IMR-90 (cell line): ENCODE measurements around the gene SPDYC. TPM values are rescaled to one million over a fixed set of nuclear protein-coding genes. Genes with fewer than 3 reads are reported as not detected.

Experiments used
- ATAC-seq: fragments of 200-7000 bp; cut with Tn5 transposase; 2 replicates; pipeline ENCODE4 v1.9.1; 2020; ENCODE audit warnings: low read depth, mild to moderate bottlenecking, moderate library complexity
- BruUV-seq: library from RNA; stranded (reverse); fragments of 400-500 nt; replicated peaks from 2 replicates; lab custom pipeline; 2021; lab: Mats Ljungman, UMichigan
- CTCF ChIA-PET: fragments of 300-600 bp; formaldehyde crosslinking; extraction: SDS; loops from one replicate; lab custom pipeline; 2021; ENCODE audit warnings: antibody characterized with exemption; lab: Yijun Ruan, JAX
- POLR2A ChIA-PET: fragments of 300-600 bp; sonication (Branson Sonifier 250); formaldehyde crosslinking; loops from one replicate; lab custom pipeline; 2022; ENCODE audit warnings: antibody characterized with exemption; ENCODE audit not compliant: unreplicated experiment; lab: Charles Lee
- DNase-seq: peaks from one replicate; pipeline ENCODE4 v3.0.0; 2013
- H2AFZ ChIP-seq: replicated peaks from 2 replicates; pipeline ENCODE3; 2013; ENCODE audit warnings: low read length, mild to moderate bottlenecking; ENCODE audit not compliant: poor library complexity
- H2AK5ac ChIP-seq: 2 replicates; pipeline ENCODE4 v1.6.1; 2013; ENCODE audit warnings: low read depth, low read length, inconsistent platforms
- H2AK9ac ChIP-seq: replicated peaks from 2 replicates; pipeline ENCODE3; 2013; ENCODE audit warnings: mild to moderate bottlenecking, low read depth, low read length, moderate library complexity; ENCODE audit not compliant: poor library complexity
- H2BK120ac ChIP-seq: 2 replicates; pipeline ENCODE4 v1.6.1; 2013; ENCODE audit warnings: low read depth, low read length, inconsistent platforms
- H2BK15ac ChIP-seq: 3 replicates; pipeline ENCODE4 v1.6.1; 2013; ENCODE audit warnings: low read depth, low read length, inconsistent platforms
- H2BK20ac ChIP-seq: 2 replicates; pipeline ENCODE4 v1.6.1; 2013; ENCODE audit warnings: low read depth, mild to moderate bottlenecking, inconsistent platforms, low read length, moderate library complexity
- H2BK5ac ChIP-seq: 2 replicates; pipeline ENCODE4 v1.6.1; 2013; ENCODE audit warnings: mild to moderate bottlenecking, low read depth, low read length, inconsistent platforms; ENCODE audit not compliant: poor library complexity, severe bottlenecking
- H3K14ac ChIP-seq: replicated peaks from 2 replicates; pipeline ENCODE4 v1.6.1; 2013; ENCODE audit warnings: low read depth, low read length, inconsistent platforms
- H3K18ac ChIP-seq: 2 replicates; pipeline ENCODE4 v1.6.1; 2013; ENCODE audit warnings: low read depth, low read length, control low read depth
- H3K23ac ChIP-seq: 2 replicates; pipeline ENCODE4 v1.6.1; 2013; ENCODE audit warnings: low read depth, low read length, inconsistent platforms
- H3K27ac ChIP-seq: 2 replicates; pipeline ENCODE4 v1.5.1; 2013; ENCODE audit warnings: mild to moderate bottlenecking, control low read depth, low read length; ENCODE audit not compliant: insufficient read depth
- H3K27me3 ChIP-seq: 2 replicates; pipeline ENCODE4 v1.6.1; 2013; ENCODE audit warnings: low read length; ENCODE audit not compliant: control insufficient read depth, insufficient read depth
- H3K36me3 ChIP-seq: 2 replicates; pipeline ENCODE4 v1.6.1; 2013; ENCODE audit warnings: low read length, mixed read lengths; ENCODE audit not compliant: control insufficient read depth, insufficient read depth
- H3K4ac ChIP-seq: 2 replicates; pipeline ENCODE4 v1.6.1; 2013; ENCODE audit warnings: low read depth, low read length, inconsistent platforms
- H3K4me1 ChIP-seq: 2 replicates; pipeline ENCODE4 v1.6.1; 2013; ENCODE audit warnings: low read length, mixed read lengths; ENCODE audit not compliant: control insufficient read depth, insufficient read depth
- H3K4me2 ChIP-seq: 2 replicates; pipeline ENCODE4 v1.6.1; 2013; ENCODE audit warnings: low read depth, mild to moderate bottlenecking, control low read depth, low read length, moderate library complexity
- H3K4me3 ChIP-seq: 2 replicates; pipeline ENCODE4 v1.5.1; 2013; ENCODE audit warnings: low read depth, mild to moderate bottlenecking, control low read depth, low read length, moderate library complexity; ENCODE audit not compliant: insufficient read depth
- H3K56ac ChIP-seq: 2 replicates; pipeline ENCODE4 v1.6.1; 2013; ENCODE audit warnings: low read length, inconsistent platforms; ENCODE audit not compliant: insufficient read depth; ENCODE audit errors: extremely low read depth
- H3K79me1 ChIP-seq, 2 experiments: 2 replicates each; pipeline ENCODE4 v1.6.1; 2013; ENCODE audit warnings: low read length in 2 of 2, inconsistent platforms in 1 of 2, low read depth in 1 of 2
- H3K9ac ChIP-seq: 2 replicates; pipeline ENCODE4 v1.6.1; 2013; ENCODE audit warnings: low read depth, low read length, control low read depth
- H3K9me1 ChIP-seq: 2 replicates; pipeline ENCODE4 v1.6.1; 2013; ENCODE audit warnings: low read length, inconsistent platforms; ENCODE audit not compliant: insufficient read depth
- H3K9me3 ChIP-seq: 2 replicates; pipeline ENCODE4 v1.6.1; 2013; ENCODE audit warnings: low read length; ENCODE audit not compliant: control insufficient read depth, insufficient read depth
- H4K20me1 ChIP-seq: 2 replicates; pipeline ENCODE4 v1.6.1; 2013; ENCODE audit warnings: low read length, inconsistent platforms; ENCODE audit not compliant: insufficient read depth
- H4K5ac ChIP-seq: 2 replicates; pipeline ENCODE4 v1.6.1; 2013; ENCODE audit warnings: mild to moderate bottlenecking, low read depth, low read length, control low read depth
- H4K8ac ChIP-seq, 2 experiments: 2 replicates each; pipeline ENCODE4 v1.6.1; 2013; ENCODE audit warnings: low read depth in 2 of 2, low read length in 2 of 2, control low read depth in 1 of 2, inconsistent platforms in 1 of 2
- H4K91ac ChIP-seq: 2 replicates; pipeline ENCODE4 v1.6.1; 2013; ENCODE audit warnings: low read depth, low read length, inconsistent platforms; ENCODE audit not compliant: insufficient read depth
- BHLHE40 ChIP-seq: fragments of 150-350 bp; IDR thresholded peaks from 2 replicates; pipeline ENCODE4 v1.6.1; 2016; ENCODE audit warnings: mild to moderate bottlenecking, low read depth, low read length
- CEBPB ChIP-seq: IDR thresholded peaks from 2 replicates; pipeline ENCODE4 v1.6.1; 2012; ENCODE audit warnings: low read depth, low read length, improper control_type of control experiment
- CHD1 ChIP-seq: IDR thresholded peaks from 2 replicates; pipeline ENCODE4 v1.6.1; 2012; ENCODE audit warnings: low read depth, low read length, improper control_type of control experiment
- FOS ChIP-seq: fragments of 150-350 bp; IDR thresholded peaks from 2 replicates; pipeline ENCODE4 v1.6.1; 2016; ENCODE audit warnings: low read depth, low read length
- MAZ ChIP-seq: IDR thresholded peaks from 2 replicates; pipeline ENCODE4 v1.6.1; 2012; ENCODE audit warnings: low read depth, mild to moderate bottlenecking, low read length, improper control_type of control experiment, moderate library complexity, borderline replicate concordance
- MXI1 ChIP-seq: IDR thresholded peaks from 2 replicates; pipeline ENCODE4 v1.6.1; 2012; ENCODE audit warnings: low read depth, mild to moderate bottlenecking, low read length, moderate library complexity, borderline replicate concordance
- NFE2L2 ChIP-seq: fragments of 150-350 bp; IDR thresholded peaks from 2 replicates; pipeline ENCODE4 v1.6.1; 2016; ENCODE audit warnings: low read depth, mild to moderate bottlenecking, low read length
- POLR2A ChIP-seq: IDR thresholded peaks from 2 replicates; pipeline ENCODE4 v1.6.1; 2012; ENCODE audit warnings: mild to moderate bottlenecking, low read depth, low read length
- RAD21 ChIP-seq: IDR thresholded peaks from 2 replicates; pipeline ENCODE4 v1.6.1; 2012; ENCODE audit warnings: low read length, improper control_type of control experiment
- RCOR1 ChIP-seq: IDR thresholded peaks from 2 replicates; pipeline ENCODE4 v1.6.1; 2012; ENCODE audit warnings: mild to moderate bottlenecking, low read length, improper control_type of control experiment; ENCODE audit not compliant: insufficient replicate concordance
- SMC3 ChIP-seq: fragments of 150-350 bp; IDR thresholded peaks from 2 replicates; pipeline ENCODE4 v1.6.1; 2016; ENCODE audit warnings: low read depth, mild to moderate bottlenecking, antibody characterized with exemption, low read length, moderate library complexity
- whole genome bisulfite sequencing, 2 experiments: methylation state at CpG; one replicate each; pipeline versions ENCODE4 v1.1.5 to v1.1.7; 2013; ENCODE audit warnings: missing lambda C conversion rate in 2 of 2; ENCODE audit not compliant: insufficient read length in 1 of 2; ENCODE audit errors: extremely low coverage in 2 of 2; 5-methylcytosine and 5-hydroxymethylcytosine counted together
- dilution Hi-C: fragments of 300-500 bp; cut with HindIII; formaldehyde crosslinking; loops from one replicate; pipeline ENCODE4 v1.14.3; 2018; ENCODE audit warnings: low sequenced_read_pairs; ENCODE audit not compliant: unreplicated experiment
- in situ Hi-C: fragments of 300-500 bp; cut with MboI; formaldehyde crosslinking; loops from 3 replicates; pipeline ENCODE4 v1.14.3; 2019; ENCODE audit warnings: low sequenced_read_pairs, inconsistent platforms, mixed read lengths
- intact Hi-C: fragments of 100-400 bp; cut with micrococcal nuclease; formaldehyde crosslinking; loops from 2 replicates; pipeline ENCODE4 v1.10.0; 2022
- polyA plus RNA-seq, 3 experiments: library from polyadenylated mRNA; depleted of rRNA; stranded (reverse); fragments of >200 nt; gene quantifications; 2 replicates each; pipeline ENCODE4 v1.2.3, GENCODE V29; 2012; ENCODE audit warnings: low replicate concordance in 1 of 3
- total RNA-seq: library from RNA; depleted of rRNA; stranded (reverse); fragments of >200 nt; gene quantifications from 2 replicates; pipeline ENCODE4 v1.2.3, GENCODE V29; 2012
- TF ChIP-seq, protein P1 (sequence below): fragments of 150-350 bp; IDR thresholded peaks from 2 replicates; pipeline ENCODE4 v1.6.1; 2017; ENCODE audit warnings: mild to moderate bottlenecking, antibody characterized with exemption, low read length, low read depth
- TF ChIP-seq, protein P2 (sequence below): conservative IDR thresholded peaks from 2 replicates; pipeline ENCODE4 v1.5.1; 2012; ENCODE audit warnings: mild to moderate bottlenecking, low read depth, low read length, improper control_type of control experiment
- TF ChIP-seq, protein P3 (sequence below): fragments of 150-350 bp; IDR thresholded peaks from 2 replicates; pipeline ENCODE4 v1.6.1; 2016; ENCODE audit warnings: low read depth, mild to moderate bottlenecking, low read length, moderate library complexity, borderline replicate concordance

Gene SPDYC
- total and polyA plus RNA-seq, 2 of the 4 experiments (the other 2 are of a cell fraction): not detected

DNA sequence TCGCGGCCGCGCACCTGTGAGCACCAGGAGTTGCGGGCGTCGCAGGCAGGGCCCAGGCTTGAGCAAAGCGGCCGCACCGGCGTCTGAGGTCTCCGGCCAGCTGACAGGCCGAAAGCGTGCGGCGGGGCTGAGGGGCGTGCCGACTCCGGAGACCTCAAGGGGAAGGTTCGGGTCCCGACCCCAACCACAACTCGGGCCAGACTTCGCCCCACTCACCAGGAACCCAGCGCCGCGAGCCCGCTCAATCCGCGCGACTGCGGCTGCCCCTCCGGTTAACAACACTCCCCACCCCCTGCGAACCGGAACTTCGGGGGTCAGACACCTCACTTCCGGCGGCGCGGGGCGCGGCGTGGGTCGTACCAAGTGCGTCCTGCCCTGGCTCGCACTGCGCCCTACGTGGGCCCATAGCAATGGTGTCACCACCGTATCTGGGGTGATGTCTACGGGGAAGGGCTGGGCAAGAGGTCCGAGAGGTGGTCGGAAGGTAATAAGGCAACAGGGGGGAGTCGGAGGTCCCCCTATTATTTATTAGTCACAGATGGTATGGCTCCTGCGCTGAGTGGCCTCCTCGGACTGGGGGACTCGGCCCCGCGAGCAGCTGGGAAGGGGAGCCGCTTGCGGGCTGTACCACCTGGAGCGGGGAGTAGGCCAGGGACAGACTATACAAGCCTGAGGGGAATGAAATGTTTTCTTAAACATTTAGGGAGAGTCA is 35.6 kb upstream of the SPDYC start, which contains the start of gene SYVN1:
TSS of gene SYVN1 (minus strand) at position 280 of the 712 bp plus-strand sequence. CDS start 918 bp downstream, outside the sequence.
- peak within 1 kb of the TSS; percentile 98 for H3K18ac ChIP-seq
- WGBS, 2 experiments: 0% methylated on average over 11 of the region's 60 CpGs; no CpG with 5 or more reads in 1 of the 2 experiments
- peak within 1 kb of the TSS; percentile 99 for H3K27ac ChIP-seq
- peaks cover 28% of the 10 kb centered on the region for H4K20me1 ChIP-seq
- H2AK9ac ChIP-seq: peak within 1 kb of the TSS; percentile 98
- in situ Hi-C loops (no loop called here), intact Hi-C loops (no loop called here), dilution Hi-C loops (no loop called here)
- H3K56ac ChIP-seq: peak within 1 kb of the TSS; percentile 96
- DNase-seq (peak; percentile 85), ATAC-seq (peak; percentile 87)
- H3K23ac ChIP-seq: peak within 1 kb of the TSS; percentile 95
- peak within 1 kb of the TSS; percentile 93 for H3K4me2 ChIP-seq
- H3K14ac ChIP-seq: peak within 1 kb of the TSS; percentile 100
- peak within 1 kb of the TSS; percentile 99 for H2AFZ ChIP-seq
- peak within 1 kb of the TSS; percentile 100; the same call in 2 of the 3 replicates for H2BK15ac ChIP-seq
- peak within 1 kb of the TSS; percentile 98 to 99 for H4K8ac ChIP-seq
- H3K9ac ChIP-seq: peak within 1 kb of the TSS; percentile 99
- CTCF ChIA-PET: no interaction called here
- H3K9me3 ChIP-seq: no peaks in the 10 kb centered on the region
- H2BK120ac ChIP-seq: peak within 1 kb of the TSS; percentile 98
- peaks cover 6% of the 10 kb centered on the region; the same call in 1 of the 2 replicates for H3K4me1 ChIP-seq
- H3K4me3 ChIP-seq: peak within 1 kb of the TSS; percentile 63
- peak within 1 kb of the TSS; percentile 95 for H4K5ac ChIP-seq
- H3K27me3 ChIP-seq: no peaks in the 10 kb centered on the region
- no TSS peak for BruUV-seq
- peaks cover 21% of the 10 kb centered on the region for H3K9me1 ChIP-seq
- H3K79me1 ChIP-seq: peaks cover 18 to 43% of the 10 kb centered on the region in 2 experiments
- peaks cover 34% of the 10 kb centered on the region for H3K36me3 ChIP-seq
- H3K4ac ChIP-seq: peak within 1 kb of the TSS; percentile 100
- H2AK5ac ChIP-seq: peak within 1 kb of the TSS; percentile 99
- peak within 1 kb of the TSS; percentile 90 for H2BK20ac ChIP-seq
- H4K91ac ChIP-seq: peak within 1 kb of the TSS; percentile 100
- peak within 1 kb of the TSS; percentile 98 for H2BK5ac ChIP-seq
- POLR2A ChIA-PET: interaction anchor here (0.6 kb wide), 1 partner anchor 12 kb away, joined by 4 read pairs; no protein-coding TSS in a partner anchor
- TF ChIP-seq, protein P1, sequence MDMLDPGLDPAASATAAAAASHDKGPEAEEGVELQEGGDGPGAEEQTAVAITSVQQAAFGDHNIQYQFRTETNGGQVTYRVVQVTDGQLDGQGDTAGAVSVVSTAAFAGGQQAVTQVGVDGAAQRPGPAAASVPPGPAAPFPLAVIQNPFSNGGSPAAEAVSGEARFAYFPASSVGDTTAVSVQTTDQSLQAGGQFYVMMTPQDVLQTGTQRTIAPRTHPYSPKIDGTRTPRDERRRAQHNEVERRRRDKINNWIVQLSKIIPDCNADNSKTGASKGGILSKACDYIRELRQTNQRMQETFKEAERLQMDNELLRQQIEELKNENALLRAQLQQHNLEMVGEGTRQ: no peak
- 0 out of 2 replicates have a peak, but pooled peaks have one; percentile 2 for TF ChIP-seq NFE2L2
- TF ChIP-seq, protein P2, sequence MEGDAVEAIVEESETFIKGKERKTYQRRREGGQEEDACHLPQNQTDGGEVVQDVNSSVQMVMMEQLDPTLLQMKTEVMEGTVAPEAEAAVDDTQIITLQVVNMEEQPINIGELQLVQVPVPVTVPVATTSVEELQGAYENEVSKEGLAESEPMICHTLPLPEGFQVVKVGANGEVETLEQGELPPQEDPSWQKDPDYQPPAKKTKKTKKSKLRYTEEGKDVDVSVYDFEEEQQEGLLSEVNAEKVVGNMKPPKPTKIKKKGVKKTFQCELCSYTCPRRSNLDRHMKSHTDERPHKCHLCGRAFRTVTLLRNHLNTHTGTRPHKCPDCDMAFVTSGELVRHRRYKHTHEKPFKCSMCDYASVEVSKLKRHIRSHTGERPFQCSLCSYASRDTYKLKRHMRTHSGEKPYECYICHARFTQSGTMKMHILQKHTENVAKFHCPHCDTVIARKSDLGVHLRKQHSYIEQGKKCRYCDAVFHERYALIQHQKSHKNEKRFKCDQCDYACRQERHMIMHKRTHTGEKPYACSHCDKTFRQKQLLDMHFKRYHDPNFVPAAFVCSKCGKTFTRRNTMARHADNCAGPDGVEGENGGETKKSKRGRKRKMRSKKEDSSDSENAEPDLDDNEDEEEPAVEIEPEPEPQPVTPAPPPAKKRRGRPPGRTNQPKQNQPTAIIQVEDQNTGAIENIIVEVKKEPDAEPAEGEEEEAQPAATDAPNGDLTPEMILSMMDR: no peak
- no peak for TF ChIP-seq SMC3
- no peak for TF ChIP-seq CEBPB
- no peak for TF ChIP-seq FOS
- no peak for TF ChIP-seq RAD21
- TF ChIP-seq, protein P3, sequence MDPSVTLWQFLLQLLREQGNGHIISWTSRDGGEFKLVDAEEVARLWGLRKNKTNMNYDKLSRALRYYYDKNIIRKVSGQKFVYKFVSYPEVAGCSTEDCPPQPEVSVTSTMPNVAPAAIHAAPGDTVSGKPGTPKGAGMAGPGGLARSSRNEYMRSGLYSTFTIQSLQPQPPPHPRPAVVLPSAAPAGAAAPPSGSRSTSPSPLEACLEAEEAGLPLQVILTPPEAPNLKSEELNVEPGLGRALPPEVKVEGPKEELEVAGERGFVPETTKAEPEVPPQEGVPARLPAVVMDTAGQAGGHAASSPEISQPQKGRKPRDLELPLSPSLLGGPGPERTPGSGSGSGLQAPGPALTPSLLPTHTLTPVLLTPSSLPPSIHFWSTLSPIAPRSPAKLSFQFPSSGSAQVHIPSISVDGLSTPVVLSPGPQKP: peak; percentile 39; the same call in 1 of the 2 replicates
- TF ChIP-seq BHLHE40: peak; percentile 92
- TF ChIP-seq RCOR1: no peak
- TF ChIP-seq CHD1: peak; percentile 89; the same call in 1 of the 2 replicates
- TF ChIP-seq MXI1: peak; percentile 84
- peak; percentile 94 for TF ChIP-seq MAZ
- peak; percentile 97 for TF ChIP-seq POLR2A
